Measurements from ENCODE around the gene RAPGEF4. TPM values are rescaled to one million over a fixed set of nuclear protein-coding genes. Genes with fewer than 3 reads are reported as not detected.

The RAPGEF4 gene
- total and polyA plus RNA-seq, 2 of the 8 experiments (the other 6 are each of a cell fraction or from before 2014, with no cell fraction given) = 1.2 to 2.6 TPM

DNA sequence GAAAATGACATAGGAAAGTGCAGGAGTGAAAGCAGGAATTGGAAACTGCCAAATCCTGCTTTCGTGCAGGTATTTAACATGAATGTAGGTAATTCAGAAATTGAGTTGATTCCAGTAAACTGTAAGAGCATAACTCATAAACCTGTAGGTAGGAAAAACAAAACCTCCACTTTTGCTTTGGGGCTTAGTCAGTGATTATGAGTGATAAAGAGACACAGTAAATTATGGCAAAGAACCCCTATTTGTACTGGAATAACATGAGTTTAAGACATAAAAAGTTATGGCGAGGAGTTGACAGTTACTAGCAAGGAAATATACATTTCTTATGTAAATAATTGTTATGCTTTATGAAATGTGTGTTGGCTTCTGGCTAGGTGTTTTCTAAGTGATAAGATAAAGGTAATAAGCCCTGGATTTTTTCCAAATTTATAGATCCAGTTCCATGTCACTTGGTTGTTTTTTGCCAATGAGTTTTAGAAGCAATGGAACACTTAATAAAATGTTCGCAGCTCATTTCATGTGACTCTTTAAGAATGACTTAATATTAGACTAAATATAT is 357.3 kb downstream of the RAPGEF4 start (continued):
- TF ChIP-seq, protein P1, sequence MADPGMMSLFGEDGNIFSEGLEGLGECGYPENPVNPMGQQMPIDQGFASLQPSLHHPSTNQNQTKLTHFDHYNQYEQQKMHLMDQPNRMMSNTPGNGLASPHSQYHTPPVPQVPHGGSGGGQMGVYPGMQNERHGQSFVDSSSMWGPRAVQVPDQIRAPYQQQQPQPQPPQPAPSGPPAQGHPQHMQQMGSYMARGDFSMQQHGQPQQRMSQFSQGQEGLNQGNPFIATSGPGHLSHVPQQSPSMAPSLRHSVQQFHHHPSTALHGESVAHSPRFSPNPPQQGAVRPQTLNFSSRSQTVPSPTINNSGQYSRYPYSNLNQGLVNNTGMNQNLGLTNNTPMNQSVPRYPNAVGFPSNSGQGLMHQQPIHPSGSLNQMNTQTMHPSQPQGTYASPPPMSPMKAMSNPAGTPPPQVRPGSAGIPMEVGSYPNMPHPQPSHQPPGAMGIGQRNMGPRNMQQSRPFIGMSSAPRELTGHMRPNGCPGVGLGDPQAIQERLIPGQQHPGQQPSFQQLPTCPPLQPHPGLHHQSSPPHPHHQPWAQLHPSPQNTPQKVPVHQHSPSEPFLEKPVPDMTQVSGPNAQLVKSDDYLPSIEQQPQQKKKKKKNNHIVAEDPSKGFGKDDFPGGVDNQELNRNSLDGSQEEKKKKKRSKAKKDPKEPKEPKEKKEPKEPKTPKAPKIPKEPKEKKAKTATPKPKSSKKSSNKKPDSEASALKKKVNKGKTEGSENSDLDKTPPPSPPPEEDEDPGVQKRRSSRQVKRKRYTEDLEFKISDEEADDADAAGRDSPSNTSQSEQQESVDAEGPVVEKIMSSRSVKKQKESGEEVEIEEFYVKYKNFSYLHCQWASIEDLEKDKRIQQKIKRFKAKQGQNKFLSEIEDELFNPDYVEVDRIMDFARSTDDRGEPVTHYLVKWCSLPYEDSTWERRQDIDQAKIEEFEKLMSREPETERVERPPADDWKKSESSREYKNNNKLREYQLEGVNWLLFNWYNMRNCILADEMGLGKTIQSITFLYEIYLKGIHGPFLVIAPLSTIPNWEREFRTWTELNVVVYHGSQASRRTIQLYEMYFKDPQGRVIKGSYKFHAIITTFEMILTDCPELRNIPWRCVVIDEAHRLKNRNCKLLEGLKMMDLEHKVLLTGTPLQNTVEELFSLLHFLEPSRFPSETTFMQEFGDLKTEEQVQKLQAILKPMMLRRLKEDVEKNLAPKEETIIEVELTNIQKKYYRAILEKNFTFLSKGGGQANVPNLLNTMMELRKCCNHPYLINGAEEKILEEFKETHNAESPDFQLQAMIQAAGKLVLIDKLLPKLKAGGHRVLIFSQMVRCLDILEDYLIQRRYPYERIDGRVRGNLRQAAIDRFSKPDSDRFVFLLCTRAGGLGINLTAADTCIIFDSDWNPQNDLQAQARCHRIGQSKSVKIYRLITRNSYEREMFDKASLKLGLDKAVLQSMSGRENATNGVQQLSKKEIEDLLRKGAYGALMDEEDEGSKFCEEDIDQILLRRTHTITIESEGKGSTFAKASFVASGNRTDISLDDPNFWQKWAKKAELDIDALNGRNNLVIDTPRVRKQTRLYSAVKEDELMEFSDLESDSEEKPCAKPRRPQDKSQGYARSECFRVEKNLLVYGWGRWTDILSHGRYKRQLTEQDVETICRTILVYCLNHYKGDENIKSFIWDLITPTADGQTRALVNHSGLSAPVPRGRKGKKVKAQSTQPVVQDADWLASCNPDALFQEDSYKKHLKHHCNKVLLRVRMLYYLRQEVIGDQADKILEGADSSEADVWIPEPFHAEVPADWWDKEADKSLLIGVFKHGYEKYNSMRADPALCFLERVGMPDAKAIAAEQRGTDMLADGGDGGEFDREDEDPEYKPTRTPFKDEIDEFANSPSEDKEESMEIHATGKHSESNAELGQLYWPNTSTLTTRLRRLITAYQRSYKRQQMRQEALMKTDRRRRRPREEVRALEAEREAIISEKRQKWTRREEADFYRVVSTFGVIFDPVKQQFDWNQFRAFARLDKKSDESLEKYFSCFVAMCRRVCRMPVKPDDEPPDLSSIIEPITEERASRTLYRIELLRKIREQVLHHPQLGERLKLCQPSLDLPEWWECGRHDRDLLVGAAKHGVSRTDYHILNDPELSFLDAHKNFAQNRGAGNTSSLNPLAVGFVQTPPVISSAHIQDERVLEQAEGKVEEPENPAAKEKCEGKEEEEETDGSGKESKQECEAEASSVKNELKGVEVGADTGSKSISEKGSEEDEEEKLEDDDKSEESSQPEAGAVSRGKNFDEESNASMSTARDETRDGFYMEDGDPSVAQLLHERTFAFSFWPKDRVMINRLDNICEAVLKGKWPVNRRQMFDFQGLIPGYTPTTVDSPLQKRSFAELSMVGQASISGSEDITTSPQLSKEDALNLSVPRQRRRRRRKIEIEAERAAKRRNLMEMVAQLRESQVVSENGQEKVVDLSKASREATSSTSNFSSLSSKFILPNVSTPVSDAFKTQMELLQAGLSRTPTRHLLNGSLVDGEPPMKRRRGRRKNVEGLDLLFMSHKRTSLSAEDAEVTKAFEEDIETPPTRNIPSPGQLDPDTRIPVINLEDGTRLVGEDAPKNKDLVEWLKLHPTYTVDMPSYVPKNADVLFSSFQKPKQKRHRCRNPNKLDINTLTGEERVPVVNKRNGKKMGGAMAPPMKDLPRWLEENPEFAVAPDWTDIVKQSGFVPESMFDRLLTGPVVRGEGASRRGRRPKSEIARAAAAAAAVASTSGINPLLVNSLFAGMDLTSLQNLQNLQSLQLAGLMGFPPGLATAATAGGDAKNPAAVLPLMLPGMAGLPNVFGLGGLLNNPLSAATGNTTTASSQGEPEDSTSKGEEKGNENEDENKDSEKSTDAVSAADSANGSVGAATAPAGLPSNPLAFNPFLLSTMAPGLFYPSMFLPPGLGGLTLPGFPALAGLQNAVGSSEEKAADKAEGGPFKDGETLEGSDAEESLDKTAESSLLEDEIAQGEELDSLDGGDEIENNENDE (IDR thresholded peaks at IDR 0.05; ENCODE audit: insufficient replicate concordance, low read length) = no peak
- TF ChIP-seq, protein P2, sequence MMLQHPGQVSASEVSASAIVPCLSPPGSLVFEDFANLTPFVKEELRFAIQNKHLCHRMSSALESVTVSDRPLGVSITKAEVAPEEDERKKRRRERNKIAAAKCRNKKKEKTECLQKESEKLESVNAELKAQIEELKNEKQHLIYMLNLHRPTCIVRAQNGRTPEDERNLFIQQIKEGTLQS (IDR thresholded peaks at IDR 0.05; ENCODE audit: insufficient read depth, low read depth, low read length) = no peak
- TF ChIP-seq BCL11A (IDR thresholded peaks at IDR 0.05; ENCODE audit: low read depth in 2 of 2, low read length in 2 of 2) (no peak), ZNF274 (IDR thresholded peaks at IDR 0.05; ENCODE audit: borderline replicate concordance, extremely low read depth, low read length) (no peak), SRF (IDR thresholded peaks at IDR 0.05; ENCODE audit: low read depth, low read length) (no peak), TEAD4 (IDR thresholded peaks at IDR 0.05; ENCODE audit: low read depth, low read length) (no peak), TAF7 (optimal IDR thresholded peaks at IDR 0.05; ENCODE audit: borderline replicate concordance, low read depth, low read length) (no peak)

All from H1 (cell line).